ENCODE measurements around the gene TSPAN12. TPM values are rescaled to one million over a fixed set of nuclear protein-coding genes. Genes with fewer than 3 reads are reported as not detected.
"Not testable (repeated sequence)": the region's sequence is repeated elsewhere in the genome, so short reads cannot be mapped to it uniquely, and the experiment has no call there.

Gene TSPAN12
- total RNA-seq, 1 experiment from 2014 or later = 123 TPM

- H3K36me3 ChIP-seq = peaks cover 67% of the 10 kb centered on the region
- peak; percentile 73 to 96 for DNase-seq
- H3K27me3 ChIP-seq = no peaks in the 10 kb centered on the region
- no peak overlapping the region for H3K4me3 ChIP-seq
- peak overlapping the region; percentile 1; the same call in 1 of the 2 replicates for H3K27ac ChIP-seq
- no peaks in the 10 kb centered on the region for H3K9me3 ChIP-seq (replicated peaks)
- H3K4me1 ChIP-seq = peaks cover 17% of the 10 kb centered on the region
Measured at GRCh38 chr7:120805636-120806388, 52.1 kb downstream of the TSPAN12 start.

DNA sequence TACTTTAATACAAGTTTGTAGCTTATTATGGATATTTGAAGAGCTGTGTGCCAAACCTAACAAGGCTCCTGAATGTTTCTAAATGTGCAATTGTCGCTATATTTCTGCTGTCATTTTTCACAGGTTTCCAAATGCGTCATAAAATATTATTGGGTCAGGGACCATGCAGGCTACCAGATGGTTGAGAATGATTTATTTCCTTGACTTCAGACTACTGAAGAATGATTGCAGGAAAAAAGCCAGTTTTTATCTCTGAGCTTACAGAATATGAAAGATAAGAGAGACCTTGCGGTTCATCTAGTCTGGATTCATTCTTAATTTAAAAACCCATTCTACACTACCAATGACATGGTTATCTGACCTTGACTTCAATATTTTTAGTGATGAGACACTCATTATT, 55.2 kb downstream of the TSPAN12 start:
- Histone ChIP-seq H3K27ac (no peak overlapping the region), H3K4me3 (no peak overlapping the region), H3K27me3 (no peaks in the 10 kb centered on the region), H3K9me3 (replicated peaks) (no peaks in the 10 kb centered on the region; the same call in 1 of the 2 replicates), H3K36me3 (peaks cover 67% of the 10 kb centered on the region), H3K4me1 (peaks cover 17% of the 10 kb centered on the region)
- DNase-seq = no peak

- peaks cover 69% of the 10 kb centered on the region for H3K36me3 ChIP-seq
- no peak overlapping the region for H3K27ac ChIP-seq
- no peaks in the 10 kb centered on the region for H3K4me1 ChIP-seq
- H3K27me3 ChIP-seq = no peaks in the 10 kb centered on the region
- H3K9me3 ChIP-seq (replicated peaks) = no peaks in the 10 kb centered on the region; the same call in 1 of the 2 replicates
- DNase-seq = peak in 1 of 2 experiments; percentile 17
- H3K4me3 ChIP-seq = no peak overlapping the region
Measured at GRCh38 chr7:120799813-120800475, 58.0 kb downstream of the TSPAN12 start.

- peaks cover 65% of the 10 kb centered on the region for H3K36me3 ChIP-seq
- H3K4me1 ChIP-seq = no peaks in the 10 kb centered on the region
- no peaks in the 10 kb centered on the region for H3K27me3 ChIP-seq
- H3K4me3 ChIP-seq = no peak overlapping the region
- H3K9me3 ChIP-seq (replicated peaks) = no peaks in the 10 kb centered on the region; the same call in 1 of the 2 replicates
- no peak for DNase-seq
- H3K27ac ChIP-seq = no peak overlapping the region
Measured at GRCh38 chr7:120799147-120799546, 58.8 kb downstream of the TSPAN12 start.

- Histone ChIP-seq H3K9me3 (replicated peaks) (no peaks in the 10 kb centered on the region; the same call in 1 of the 2 replicates), H3K36me3 (peaks cover 56% of the 10 kb centered on the region), H3K4me1 (no peaks in the 10 kb centered on the region), H3K27me3 (no peaks in the 10 kb centered on the region), H3K27ac (no peak overlapping the region), H3K4me3 (no peak overlapping the region)
- DNase-seq = no peak
Measured at GRCh38 chr7:120797026-120797645, 60.8 kb downstream of the TSPAN12 start.

DNA sequence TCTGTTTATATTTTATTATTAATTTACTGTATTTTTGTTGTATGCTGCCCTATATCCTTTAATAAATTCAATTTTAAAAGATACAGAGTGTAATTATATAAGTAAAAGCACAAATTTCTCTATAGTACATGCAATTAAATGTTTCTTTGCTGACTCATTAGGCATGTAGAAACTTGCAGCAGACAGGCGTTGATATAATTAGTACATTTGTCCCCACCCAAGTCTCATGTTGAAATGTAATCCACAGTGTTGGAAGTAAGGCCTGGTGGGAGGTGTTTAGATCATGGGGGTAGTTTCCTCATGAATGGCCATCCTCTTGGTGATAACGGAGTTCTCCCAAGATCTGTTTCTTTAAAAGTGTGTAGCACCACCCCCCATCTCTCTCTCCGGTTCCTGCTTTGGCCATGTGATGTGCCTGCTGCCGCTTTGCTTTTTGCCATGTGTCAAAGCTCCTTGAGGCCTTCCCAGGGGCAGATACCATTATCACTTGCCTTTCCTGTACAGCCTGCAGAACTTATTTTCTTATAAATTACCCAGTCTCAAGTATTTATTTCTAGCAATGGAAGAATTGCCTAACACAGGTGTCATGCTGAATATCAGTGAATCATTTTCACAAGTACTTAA, 63.7 kb downstream of the TSPAN12 start:
- H3K4me1 ChIP-seq = no peaks in the 10 kb centered on the region
- no peak overlapping the region for H3K4me3 ChIP-seq
- no peak for DNase-seq
- H3K27me3 ChIP-seq = no peaks in the 10 kb centered on the region
- H3K36me3 ChIP-seq = peaks cover 50% of the 10 kb centered on the region
- no peaks in the 10 kb centered on the region; the same call in 1 of the 2 replicates for H3K9me3 ChIP-seq (replicated peaks)
- no peak overlapping the region for H3K27ac ChIP-seq

DNA sequence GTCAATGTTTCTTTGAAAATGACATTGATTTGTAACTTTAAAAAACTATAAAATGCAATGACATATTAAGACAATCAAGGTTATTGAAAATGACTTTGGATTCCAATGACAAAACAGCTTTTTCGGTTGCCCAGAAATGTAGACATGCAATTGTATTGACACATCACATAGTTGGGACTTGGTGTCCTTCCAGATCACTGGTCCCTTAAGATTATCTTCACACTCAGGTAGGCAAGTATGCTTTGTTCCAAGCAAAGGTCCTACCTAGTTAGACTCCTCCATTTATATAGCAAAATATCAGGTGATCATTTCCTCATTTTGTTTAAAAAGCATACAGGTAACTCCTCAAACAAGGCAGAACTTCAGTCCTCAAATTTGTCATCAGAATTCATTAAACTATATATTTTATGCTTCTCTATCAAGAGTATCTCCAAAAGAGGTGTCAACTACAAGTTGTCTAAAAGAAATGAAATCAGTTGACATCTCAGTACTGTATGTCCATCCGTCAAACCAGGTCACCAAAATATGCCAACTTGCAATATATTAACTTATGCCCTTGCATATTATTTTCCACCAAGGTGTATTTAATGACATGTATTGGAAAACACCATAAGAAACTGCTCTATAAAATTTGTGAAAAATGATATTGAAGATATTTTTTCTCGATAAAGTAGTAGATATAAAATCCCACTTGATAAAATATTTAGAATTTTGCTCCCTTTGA, 64.6 kb downstream of the TSPAN12 start:
- Histone ChIP-seq H3K36me3 (peaks cover 51% of the 10 kb centered on the region), H3K4me3 (no peak overlapping the region), H3K4me1 (no peaks in the 10 kb centered on the region), H3K27ac (no peak overlapping the region), H3K9me3 (replicated peaks) (no peaks in the 10 kb centered on the region; the same call in 1 of the 2 replicates), H3K27me3 (no peaks in the 10 kb centered on the region)
- DNase-seq = no peak

- no peak overlapping the region for H3K4me3 ChIP-seq
- H3K9me3 ChIP-seq (replicated peaks) = no peaks in the 10 kb centered on the region
- no peak overlapping the region for H3K27ac ChIP-seq
- DNase-seq = no peak
- H3K4me1 ChIP-seq = no peaks in the 10 kb centered on the region
- H3K27me3 ChIP-seq = no peaks in the 10 kb centered on the region
- peaks cover 52% of the 10 kb centered on the region for H3K36me3 ChIP-seq
Measured at GRCh38 chr7:120792861-120793130, 65.1 kb downstream of the TSPAN12 start.

GRCh38 chr7:120792091-120792860, 65.7 kb downstream of the TSPAN12 start:
- no peaks in the 10 kb centered on the region for H3K4me1 ChIP-seq
- H3K27me3 ChIP-seq = no peaks in the 10 kb centered on the region
- H3K9me3 ChIP-seq (replicated peaks) = no peaks in the 10 kb centered on the region
- H3K4me3 ChIP-seq = no peak overlapping the region
- peak; percentile 71 to 82 for DNase-seq
- peaks cover 52% of the 10 kb centered on the region for H3K36me3 ChIP-seq
- H3K27ac ChIP-seq = no peak overlapping the region

- H3K9me3 ChIP-seq (replicated peaks) = no peaks in the 10 kb centered on the region
- no peaks in the 10 kb centered on the region for H3K27me3 ChIP-seq
- H3K4me1 ChIP-seq = no peaks in the 10 kb centered on the region
- H3K27ac ChIP-seq = no peak overlapping the region
- no peak overlapping the region for H3K4me3 ChIP-seq
- H3K36me3 ChIP-seq = peaks cover 25% of the 10 kb centered on the region
- no peak for DNase-seq
Measured at GRCh38 chr7:120785095-120785494, 72.8 kb downstream of the TSPAN12 start.

- Histone ChIP-seq H3K9me3 (replicated peaks) (no peaks in the 10 kb centered on the region), H3K27me3 (no peaks in the 10 kb centered on the region), H3K36me3 (peaks cover 18% of the 10 kb centered on the region), H3K4me1 (no peaks in the 10 kb centered on the region), H3K4me3 (no peak overlapping the region), H3K27ac (no peak overlapping the region)
- no peak for DNase-seq
Measured at GRCh38 chr7:120783721-120784120, 74.2 kb downstream of the TSPAN12 start.

- no peak for DNase-seq
- Histone ChIP-seq H3K4me3 (no peak overlapping the region), H3K27ac (no peak overlapping the region), H3K27me3 (no peaks in the 10 kb centered on the region), H3K36me3 (peaks cover 14% of the 10 kb centered on the region), H3K4me1 (no peaks in the 10 kb centered on the region), H3K9me3 (replicated peaks) (no peaks in the 10 kb centered on the region)
Measured at GRCh38 chr7:120783273-120783672, 74.7 kb downstream of the TSPAN12 start.

DNA sequence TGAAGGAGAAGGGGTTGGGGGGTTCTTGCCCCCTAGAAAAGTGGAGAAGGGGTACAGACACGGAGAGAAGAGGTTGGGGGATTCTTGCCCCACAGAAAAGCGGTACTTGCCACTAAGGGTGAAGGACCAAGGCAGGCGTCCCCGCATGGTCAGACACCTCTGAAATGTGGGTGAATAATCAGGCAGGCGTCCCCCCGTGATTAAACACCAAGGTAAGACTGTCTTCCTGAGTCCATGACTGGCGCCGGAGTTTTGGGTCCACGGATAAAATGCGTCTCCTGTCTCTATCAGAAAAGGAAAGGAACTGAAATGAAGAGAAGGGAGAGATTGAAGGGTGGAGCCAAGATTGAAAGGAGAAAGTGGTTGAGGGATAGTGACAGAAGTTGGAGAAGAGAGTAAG, 76.0 kb downstream of the TSPAN12 start:
- H3K9me3 ChIP-seq (replicated peaks); H3K4me3 ChIP-seq; H3K4me1 ChIP-seq; H3K36me3 ChIP-seq; H3K27me3 ChIP-seq; DNase-seq; H3K27ac ChIP-seq: not testable (repeated sequence)

GRCh38 chr7:120780938-120781337, 77.0 kb downstream of the TSPAN12 start:
- Histone ChIP-seq H3K4me1 (no peaks in the 10 kb centered on the region), H3K27me3 (no peaks in the 10 kb centered on the region), H3K27ac (no peak overlapping the region), H3K9me3 (replicated peaks) (no peaks in the 10 kb centered on the region), H3K4me3 (no peak overlapping the region), H3K36me3 (no peaks in the 10 kb centered on the region)
- no peak for DNase-seq

Data from SJCRH30 (cell line).